ENCODE measurements around the gene NRARP. TPM values are rescaled to one million over a fixed set of nuclear protein-coding genes. Genes with fewer than 3 reads are reported as not detected.

Gene NRARP
- total and polyA plus RNA-seq, 2 experiments from 2014 or later = 4.0 to 55.1 TPM

GRCh38 chr9:137313326-137313936 is 11.4 kb upstream of the NRARP start:
- H3K4me3 Mint-ChIP-seq = no peak overlapping the region
- no peak for ATAC-seq
- Histone ChIP-seq H3K36me3 (ENCODE audit: insufficient read depth) (no peaks in the 10 kb centered on the region), H3K9me2 (ENCODE audit: insufficient read depth) (no peaks in the 10 kb centered on the region), H3K27me3 (ENCODE audit: insufficient read depth) (no peaks in the 10 kb centered on the region), H3K4me3 (no peak overlapping the region), H3F3A (replicated peaks; ENCODE audit: low read depth) (no peaks in the 10 kb centered on the region), H3K79me2 (replicated peaks; ENCODE audit: insufficient read depth) (no peaks in the 10 kb centered on the region), H3K4me2 (no peak overlapping the region), H3K27ac (ENCODE audit: low read depth) (no peak overlapping the region), H2AFZ (no peak overlapping the region), H3K4me1 (ENCODE audit: insufficient read depth) (peaks cover 13% of the 10 kb centered on the region; the same call in 1 of the 2 replicates), H4K20me1 (replicated peaks; ENCODE audit: insufficient read depth) (no peaks in the 10 kb centered on the region)
- no peak overlapping the region for H3K27ac Mint-ChIP-seq
- H3K27me3 Mint-ChIP-seq (ENCODE audit: insufficient read depth, low read depth, poor library complexity) = peaks cover 4% of the 10 kb centered on the region
- peaks cover 2% of the 10 kb centered on the region; the same call in 2 of the 3 replicates for H3K4me1 Mint-ChIP-seq
- TF ChIP-seq NANOG (IDR thresholded peaks at IDR 0.05; ENCODE audit: borderline replicate concordance) = no peak
- no peak for TF ChIP-seq ZNF331 (CRISPR knock-in tag; IDR thresholded peaks at IDR 0.05; ENCODE audit: low read depth)
- TF ChIP-seq EZH2phosphoT487 (IDR thresholded peaks at IDR 0.05; ENCODE audit: unreplicated experiment) = no peak
- no peak for TF ChIP-seq EZH2 (IDR thresholded peaks at IDR 0.05; ENCODE audit: low read depth, unreplicated experiment)
- no peak for DNase-seq (ENCODE audit: low spot score)
- H3K36me3 Mint-ChIP-seq (ENCODE audit: low read depth) = no peaks in the 10 kb centered on the region
- no peaks in the 10 kb centered on the region for H3K9me3 Mint-ChIP-seq

GRCh38 chr9:137312852-137313325 is 10.8 kb upstream of the NRARP start:
- H3F3A ChIP-seq (replicated peaks; ENCODE audit: low read depth) = no peaks in the 10 kb centered on the region
- H3K79me2 ChIP-seq (replicated peaks; ENCODE audit: insufficient read depth) = no peaks in the 10 kb centered on the region
- H3K27ac ChIP-seq (ENCODE audit: low read depth) = no peak overlapping the region
- no peaks in the 10 kb centered on the region for H3K27me3 ChIP-seq (ENCODE audit: insufficient read depth)
- no peak overlapping the region for H3K27ac Mint-ChIP-seq
- H2AFZ ChIP-seq = no peak overlapping the region
- DNase-seq (ENCODE audit: low spot score) (no peak), ATAC-seq (no peak)
- TF ChIP-seq ZNF114 (CRISPR knock-in tag; IDR thresholded peaks at IDR 0.05) (no peak), ZNF331 (CRISPR knock-in tag; IDR thresholded peaks at IDR 0.05; ENCODE audit: low read depth) (no peak)
- H3K4me3 Mint-ChIP-seq = no peak overlapping the region
- no peaks in the 10 kb centered on the region for H3K36me3 ChIP-seq (ENCODE audit: insufficient read depth)
- peaks cover 13% of the 10 kb centered on the region; the same call in 1 of the 2 replicates for H3K4me1 ChIP-seq (ENCODE audit: insufficient read depth)
- no peak overlapping the region for H3K4me3 ChIP-seq
- no peaks in the 10 kb centered on the region for H4K20me1 ChIP-seq (replicated peaks; ENCODE audit: insufficient read depth)
- H3K4me2 ChIP-seq = no peak overlapping the region
- H3K4me1 Mint-ChIP-seq = peaks cover 2% of the 10 kb centered on the region; the same call in 2 of the 3 replicates
- peaks cover 7% of the 10 kb centered on the region for H3K27me3 Mint-ChIP-seq (ENCODE audit: insufficient read depth, low read depth, poor library complexity)
- H3K36me3 Mint-ChIP-seq (ENCODE audit: low read depth) = no peaks in the 10 kb centered on the region
- H3K9me2 ChIP-seq (ENCODE audit: insufficient read depth) = no peaks in the 10 kb centered on the region
- H3K9me3 Mint-ChIP-seq = no peaks in the 10 kb centered on the region

GRCh38 chr9:137311986-137312851 is 10.1 kb upstream of the NRARP start:
- Mint-ChIP-seq H3K4me1 (peaks cover 7% of the 10 kb centered on the region), H3K9me3 (no peaks in the 10 kb centered on the region), H3K27ac (no peak overlapping the region), H3K36me3 (ENCODE audit: low read depth) (no peaks in the 10 kb centered on the region), H3K27me3 (ENCODE audit: insufficient read depth, low read depth, poor library complexity) (peaks cover 7% of the 10 kb centered on the region), H3K4me3 (no peak overlapping the region)
- Histone ChIP-seq H3K27ac (ENCODE audit: low read depth) (no peak overlapping the region), H4K20me1 (replicated peaks; ENCODE audit: insufficient read depth) (no peaks in the 10 kb centered on the region), H3K4me2 (no peak overlapping the region), H3K79me2 (replicated peaks; ENCODE audit: insufficient read depth) (no peaks in the 10 kb centered on the region), H2AFZ (no peak overlapping the region), H3K27me3 (ENCODE audit: insufficient read depth) (no peaks in the 10 kb centered on the region), H3K4me3 (no peak overlapping the region), H3K36me3 (ENCODE audit: insufficient read depth) (no peaks in the 10 kb centered on the region), H3F3A (replicated peaks; ENCODE audit: low read depth) (no peaks in the 10 kb centered on the region), H3K4me1 (ENCODE audit: insufficient read depth) (peaks cover 13% of the 10 kb centered on the region; the same call in 1 of the 2 replicates), H3K9me2 (ENCODE audit: insufficient read depth) (no peaks in the 10 kb centered on the region)
- DNase-seq (ENCODE audit: low spot score) (no peak), ATAC-seq (no peak)
- TF ChIP-seq CREB1 (CRISPR knock-in tag; IDR thresholded peaks at IDR 0.05; ENCODE audit: low read depth) (no peak), EZH2 (IDR thresholded peaks at IDR 0.05; ENCODE audit: low read depth, unreplicated experiment) (no peak), CTCF (conservative IDR thresholded peaks at IDR 0.05; ENCODE audit: low read depth in 2 of 2) (no peak)
